CD4-positive, alpha-beta T cell treated with Interleukin-17A for 1 hour (primary cell): Measurements from ENCODE around the gene PTF1A.

Experiments used
- DNase-seq: peaks from one replicate; pipeline ENCODE4 v3.0.0-alpha.2; 2020

The PTF1A gene, protein sequence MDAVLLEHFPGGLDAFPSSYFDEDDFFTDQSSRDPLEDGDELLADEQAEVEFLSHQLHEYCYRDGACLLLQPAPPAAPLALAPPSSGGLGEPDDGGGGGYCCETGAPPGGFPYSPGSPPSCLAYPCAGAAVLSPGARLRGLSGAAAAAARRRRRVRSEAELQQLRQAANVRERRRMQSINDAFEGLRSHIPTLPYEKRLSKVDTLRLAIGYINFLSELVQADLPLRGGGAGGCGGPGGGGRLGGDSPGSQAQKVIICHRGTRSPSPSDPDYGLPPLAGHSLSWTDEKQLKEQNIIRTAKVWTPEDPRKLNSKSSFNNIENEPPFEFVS

DNA sequence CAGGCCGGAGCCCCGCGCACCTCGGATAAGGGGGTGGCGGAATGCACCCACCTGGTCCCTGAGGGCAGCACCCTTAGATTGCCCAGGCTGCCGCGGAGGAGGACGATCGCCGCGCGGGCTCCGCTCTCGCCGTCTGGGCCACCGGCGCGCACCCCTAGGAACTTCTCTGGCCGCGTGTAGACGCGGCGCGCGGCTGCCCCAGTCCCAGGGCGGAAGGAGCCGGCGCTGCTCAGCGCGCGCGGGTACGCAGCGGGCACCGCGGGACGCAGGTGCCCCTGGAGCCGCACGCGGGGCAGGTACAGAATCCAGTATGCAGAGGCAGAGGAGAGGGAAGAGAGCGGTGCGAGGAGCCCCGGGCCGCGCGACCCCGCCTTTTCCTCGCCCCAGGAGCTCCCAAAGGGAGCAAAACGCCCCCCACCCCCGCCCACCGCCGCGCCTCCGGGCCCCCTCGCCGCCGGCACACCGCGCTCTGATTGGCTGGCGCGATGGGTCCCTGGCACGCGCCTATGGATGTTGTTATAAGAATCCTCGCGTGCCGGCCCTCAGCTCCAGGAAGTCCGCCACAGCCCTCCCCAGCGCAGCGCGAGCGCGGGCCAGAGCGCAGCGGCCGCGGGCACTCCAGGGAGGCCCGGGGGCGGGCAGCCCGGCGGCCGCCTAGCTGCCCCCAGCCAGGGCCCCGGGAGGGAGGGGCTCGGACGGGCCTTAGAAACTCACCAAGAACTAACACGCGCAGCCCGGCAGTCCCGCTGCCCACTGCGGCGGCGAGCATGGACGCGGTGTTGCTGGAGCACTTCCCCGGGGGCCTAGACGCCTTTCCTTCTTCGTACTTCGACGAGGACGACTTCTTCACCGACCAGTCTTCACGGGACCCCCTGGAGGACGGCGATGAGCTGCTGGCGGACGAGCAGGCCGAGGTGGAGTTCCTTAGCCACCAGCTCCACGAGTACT lies at the start of gene PTF1A:
PTF1A (plus strand) TSS at position 549 of the 948 bp plus-strand sequence; CDS start at position 768, 219 bp downstream.
- no peak for DNase-seq

DNA sequence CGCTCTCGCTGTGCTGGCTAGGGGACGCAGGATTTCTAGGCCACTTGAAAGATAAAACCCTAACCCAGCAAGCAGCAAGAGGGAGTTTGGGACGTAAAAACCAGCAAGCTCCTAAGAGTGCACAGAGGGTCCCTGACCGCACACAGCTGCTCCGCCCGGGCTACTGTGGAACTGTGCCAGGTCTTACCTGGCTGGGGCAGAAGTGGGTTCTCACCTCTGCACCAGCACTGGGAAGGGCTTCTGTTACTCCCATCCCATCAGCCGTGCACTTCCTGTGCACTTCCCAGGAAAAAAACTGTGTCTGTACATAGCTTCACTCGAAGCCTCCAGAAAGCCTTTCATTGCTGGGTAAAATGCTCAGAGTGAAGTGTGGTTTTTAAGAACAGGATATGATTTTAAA lies 45.9 kb upstream of the PTF1A start:
- no peak for DNase-seq

DNA sequence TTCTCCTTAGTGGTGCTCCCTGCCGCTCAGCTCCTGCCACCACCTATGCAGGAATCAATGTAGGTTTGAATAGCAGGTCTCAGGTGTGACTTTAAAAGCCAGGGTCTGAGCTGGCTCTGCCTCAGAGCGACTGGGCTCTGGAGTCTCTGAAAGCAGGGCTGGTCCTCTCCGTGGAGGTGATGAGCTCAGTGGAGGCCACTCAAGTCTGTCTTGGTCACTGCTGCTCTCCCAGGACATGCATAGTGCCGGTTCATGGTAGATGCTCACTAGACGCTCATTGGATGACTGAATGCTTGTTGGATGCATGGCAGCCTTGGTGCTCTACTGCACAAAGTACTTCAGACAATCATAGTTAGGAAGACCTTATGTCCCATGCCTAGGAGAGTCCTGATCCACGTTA lies 45.1 kb upstream of the PTF1A start:
- no peak for DNase-seq

DNA sequence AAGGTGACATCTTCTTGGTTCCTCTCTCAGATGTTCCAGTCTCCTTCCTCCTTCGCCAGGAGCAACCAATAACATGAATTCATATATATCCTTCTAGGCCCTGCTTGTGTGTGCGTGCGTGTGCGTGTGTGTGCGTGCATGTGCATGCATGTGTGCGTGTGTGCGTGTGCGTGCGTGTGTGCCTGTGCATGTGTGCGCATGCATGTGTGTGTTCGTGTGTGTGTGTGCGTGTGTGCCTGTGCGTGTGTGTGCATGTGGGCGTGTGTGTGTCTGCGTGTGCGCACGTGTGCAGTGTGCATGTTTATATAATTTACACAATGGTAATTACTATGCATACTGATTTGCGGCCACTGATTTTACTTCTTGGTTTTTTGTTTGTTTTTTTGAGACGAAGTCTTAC lies 43.9 kb upstream of the PTF1A start:
- DNase-seq, result no peak

DNA sequence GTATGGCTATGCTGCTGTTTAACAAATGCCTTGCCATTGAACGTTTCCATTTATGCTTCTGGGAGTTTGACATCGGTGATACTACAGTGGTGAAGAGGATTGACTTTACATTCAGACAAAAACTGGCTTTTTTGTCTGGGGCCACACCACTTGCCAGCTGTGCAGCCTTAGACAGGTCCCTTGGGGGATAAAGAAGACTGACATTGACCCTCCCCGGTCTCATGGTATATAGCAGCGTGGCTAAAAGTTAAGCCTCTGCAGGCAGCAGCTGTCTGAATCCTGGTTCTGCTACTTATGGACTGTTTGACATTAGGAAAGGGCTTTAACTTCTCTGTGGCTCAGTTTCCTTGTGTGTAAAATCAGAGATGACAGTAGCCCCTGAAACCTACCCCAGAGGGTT lies 42.0 kb upstream of the PTF1A start:
- DNase-seq, result no peak

DNA sequence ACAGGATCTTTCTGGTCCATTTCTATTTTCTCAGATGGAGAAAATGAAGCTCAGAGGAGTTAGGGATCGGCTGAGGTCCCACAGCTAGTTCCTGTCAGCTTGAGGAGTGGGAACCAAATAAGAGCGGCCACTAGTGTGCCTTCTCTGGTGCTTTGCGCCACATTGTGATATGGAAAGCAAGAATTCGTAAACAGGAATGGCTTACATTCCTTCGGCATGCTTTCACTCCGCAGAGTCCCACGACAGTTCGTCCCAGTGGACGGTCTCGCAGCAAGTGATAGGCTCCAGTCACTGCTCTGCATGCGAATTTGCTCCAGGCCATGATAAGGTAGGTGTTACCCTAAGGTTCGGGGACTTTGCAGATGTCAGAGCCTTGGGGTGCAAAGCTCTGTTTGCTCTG lies 41.5 kb upstream of the PTF1A start:
- DNase-seq, result no peak

DNA sequence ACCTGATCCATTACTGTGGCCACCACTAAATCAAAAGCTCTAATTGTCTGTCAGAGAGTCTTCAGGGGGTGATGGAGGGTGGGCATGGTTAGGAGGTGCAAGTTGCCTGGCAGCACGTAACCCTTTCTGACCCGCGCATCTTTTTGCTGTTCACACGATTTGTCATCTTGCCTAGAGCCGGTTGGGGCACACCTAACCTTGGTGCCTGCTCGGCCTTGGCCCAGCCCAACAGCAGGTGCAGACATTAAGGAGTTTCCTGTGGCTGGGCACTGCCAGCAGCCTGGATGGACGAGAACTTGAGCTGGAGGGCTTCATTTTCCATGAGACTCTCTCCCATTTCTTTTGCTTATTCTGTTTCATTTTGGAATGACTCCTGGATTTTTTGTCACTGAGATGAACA lies 41.0 kb upstream of the PTF1A start:
- DNase-seq, result no peak

DNA sequence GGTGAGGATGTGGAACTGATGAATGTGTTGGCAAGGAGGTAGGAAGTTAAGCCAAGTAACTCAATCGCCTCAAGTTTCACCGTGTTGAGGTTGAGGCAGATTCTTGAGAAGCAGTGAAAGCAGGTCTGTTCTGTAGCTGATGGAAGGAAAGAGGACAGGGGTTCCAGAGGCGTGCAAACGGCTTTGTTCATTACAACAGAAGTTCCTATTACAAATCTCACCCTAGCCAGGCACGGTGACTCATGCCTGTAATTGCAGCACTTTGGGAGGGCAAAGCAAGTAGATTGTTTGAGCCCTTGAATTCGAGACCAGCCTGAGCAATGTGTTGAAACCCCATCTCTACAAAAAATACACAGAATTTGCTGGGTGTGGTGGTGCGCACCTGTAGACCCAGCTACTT lies 36.9 kb upstream of the PTF1A start:
- DNase-seq, result no peak

DNA sequence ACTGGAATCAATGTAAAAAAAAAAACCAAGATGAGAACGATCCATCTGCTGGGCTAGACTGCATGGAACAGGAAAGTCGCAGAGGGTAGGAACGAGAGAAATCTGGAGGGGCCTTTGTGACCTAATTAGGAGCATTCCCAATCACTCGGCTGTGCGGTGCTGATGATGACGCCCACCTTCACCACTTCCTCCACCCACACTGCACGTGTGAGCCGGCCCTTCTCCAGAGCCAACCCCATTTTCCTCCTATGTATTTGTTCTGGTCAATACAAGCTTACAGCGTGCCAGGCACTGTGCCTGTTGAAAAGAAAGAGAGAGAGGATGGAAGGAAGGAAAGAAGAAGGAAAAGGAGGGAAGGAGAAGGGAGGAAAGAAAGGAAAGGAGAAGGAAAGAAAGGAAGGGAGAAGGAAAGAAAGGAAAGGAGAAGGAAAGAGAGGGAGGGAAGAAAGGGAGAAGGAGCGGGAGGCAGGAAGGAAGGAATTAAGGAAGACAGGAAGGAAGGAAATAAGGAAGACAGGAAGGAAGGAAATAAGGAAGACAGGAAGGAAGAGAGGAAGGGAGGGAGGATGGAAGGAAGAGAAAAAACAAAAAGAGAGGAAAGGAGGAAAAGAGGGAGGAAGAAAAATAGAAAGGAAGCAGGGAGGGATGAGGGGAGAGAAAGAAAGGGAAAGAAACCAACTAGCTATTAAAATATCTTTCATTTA lies 35.5 kb upstream of the PTF1A start:
- no peak for DNase-seq

DNA sequence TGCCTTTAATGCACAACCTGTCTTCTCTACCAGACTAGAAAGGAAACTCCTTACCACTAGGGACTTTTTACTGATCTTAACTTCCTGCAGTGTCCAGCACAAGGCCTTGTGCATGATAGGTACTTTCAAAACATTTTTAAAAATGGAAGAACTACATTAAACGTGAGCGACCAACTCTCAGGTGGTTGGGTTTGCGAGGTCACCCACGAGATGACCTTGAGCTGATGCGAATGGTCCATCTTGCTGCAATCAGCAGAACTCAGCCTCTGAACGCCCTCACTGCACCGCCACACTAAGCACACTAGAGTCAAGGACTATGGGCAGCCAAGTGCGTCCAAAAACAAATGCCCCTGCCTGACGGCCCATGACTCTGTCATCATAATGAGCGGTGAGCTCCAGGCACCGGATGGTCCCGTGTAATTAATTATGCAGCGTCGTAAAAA lies 34.9 kb upstream of the PTF1A start:
- DNase-seq, result no peak

DNA sequence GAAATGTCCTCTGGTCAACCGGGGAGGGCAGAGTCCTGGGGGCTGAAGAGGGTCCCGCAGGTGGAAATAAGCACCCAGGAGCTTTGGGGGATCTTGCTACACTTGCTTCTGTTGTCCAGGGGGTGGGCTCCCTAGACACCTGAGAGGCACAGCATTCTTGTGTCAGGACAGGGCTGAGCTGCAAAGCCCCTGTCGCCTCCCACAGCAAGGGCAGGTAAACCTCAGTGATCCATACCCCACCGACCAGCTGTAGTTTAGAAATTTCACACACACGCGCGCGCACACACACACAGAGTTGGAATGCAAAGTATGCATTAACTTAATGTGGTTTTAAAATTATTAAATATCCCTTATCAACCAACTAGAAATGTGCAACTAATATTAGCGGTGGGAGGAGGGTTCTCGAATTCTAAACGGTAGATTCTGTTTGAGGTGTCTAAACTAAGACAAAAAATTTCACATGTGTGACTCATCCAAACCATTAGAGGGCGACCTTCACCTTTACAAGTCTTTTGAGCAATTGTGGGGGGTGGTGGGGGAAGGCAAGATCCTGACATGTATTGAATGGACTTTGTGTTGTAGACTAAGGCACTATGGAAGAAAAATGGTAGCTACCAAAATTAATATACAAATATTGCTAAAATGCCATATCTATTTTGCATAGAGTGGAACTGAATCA lies 34.3 kb upstream of the PTF1A start:
- DNase-seq, result peak; percentile 9

DNA sequence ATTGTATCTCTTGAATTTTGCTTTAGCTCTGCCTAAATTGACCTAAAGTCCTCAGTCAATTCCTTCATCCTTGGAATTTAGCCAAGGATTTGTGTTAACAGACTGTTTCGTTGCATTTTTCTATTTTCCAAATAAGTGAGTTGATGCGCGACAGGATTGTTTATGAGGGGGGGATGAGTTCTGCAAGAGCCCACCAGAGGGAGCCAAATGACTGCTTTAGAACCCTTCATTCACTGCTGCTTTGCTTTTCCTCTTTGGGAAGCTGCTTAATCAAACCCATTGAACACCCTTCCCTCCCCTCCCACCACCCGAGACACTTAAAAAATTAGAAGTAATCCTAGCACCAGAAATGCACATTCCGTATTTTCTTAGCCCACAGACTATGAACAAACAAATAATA lies 33.7 kb upstream of the PTF1A start:
- peak; percentile 29 for DNase-seq

DNA sequence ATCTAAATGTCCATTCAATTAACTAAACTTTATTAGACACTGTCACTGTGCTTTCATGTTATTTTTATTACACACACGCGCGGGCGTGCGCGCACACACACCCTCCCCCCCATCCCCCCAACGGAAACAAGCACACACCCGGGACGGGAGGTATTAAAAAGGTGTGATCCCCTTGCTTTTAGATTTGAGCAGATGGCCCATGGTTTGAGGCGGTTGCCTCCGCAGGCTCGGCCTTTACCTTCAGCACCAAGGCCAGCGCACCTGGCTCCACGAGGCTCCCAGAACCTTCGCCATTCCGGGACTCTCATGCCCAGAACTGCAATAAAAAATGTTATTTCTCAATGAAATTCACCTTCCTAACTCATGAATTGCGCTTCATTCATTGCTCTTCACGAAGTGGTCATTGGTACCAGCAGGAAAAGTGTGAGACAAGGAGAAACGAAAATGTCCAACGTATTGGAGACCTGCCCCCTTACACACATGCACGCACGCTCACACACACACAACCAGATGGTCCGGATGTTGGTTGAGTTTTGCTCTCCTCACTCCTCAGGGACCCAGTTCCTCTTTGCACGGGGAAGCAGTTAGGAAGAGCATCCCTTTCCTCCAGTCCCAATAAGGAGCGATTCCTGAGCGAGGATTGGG lies 20.8 kb upstream of the PTF1A start:
- no peak for DNase-seq

DNA sequence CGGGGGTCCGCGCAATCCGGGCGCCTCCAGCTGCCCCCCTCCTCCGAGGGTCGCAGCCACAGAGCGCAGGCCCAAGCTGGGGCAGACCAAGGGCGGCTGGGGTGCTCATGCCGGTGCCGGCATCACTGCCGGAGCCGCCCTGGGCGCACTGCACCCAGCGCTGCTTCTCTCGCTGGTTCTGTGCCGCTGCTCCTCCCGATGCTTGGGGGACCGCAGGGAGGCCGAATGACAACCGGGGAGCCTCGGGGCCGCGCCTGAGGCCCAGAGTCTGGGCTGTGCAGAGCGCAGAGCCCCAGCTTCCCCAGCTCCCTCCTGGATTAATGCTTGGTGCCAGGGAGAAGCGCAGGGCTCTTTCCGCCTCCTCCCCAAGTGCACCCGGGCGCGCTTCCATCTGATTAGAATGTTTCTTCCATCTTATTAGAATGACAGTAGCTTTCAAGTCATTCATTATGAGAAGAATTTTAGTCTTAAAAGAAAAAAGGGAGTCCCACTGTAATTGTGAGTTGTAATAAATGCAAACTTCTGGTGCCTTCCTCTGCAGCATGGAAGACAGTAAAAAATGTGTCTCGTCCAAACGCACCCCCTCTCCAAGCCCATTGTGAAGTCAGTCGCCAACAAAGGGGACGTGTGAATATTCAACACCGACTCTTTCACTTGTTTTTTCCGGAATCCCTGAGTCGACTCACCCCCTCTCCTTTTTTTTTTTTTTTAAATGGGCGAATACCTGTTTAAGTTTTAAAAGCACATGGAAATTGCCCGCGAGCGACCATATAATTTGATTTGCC lies 19.5 kb upstream of the PTF1A start:
- no peak for DNase-seq

DNA sequence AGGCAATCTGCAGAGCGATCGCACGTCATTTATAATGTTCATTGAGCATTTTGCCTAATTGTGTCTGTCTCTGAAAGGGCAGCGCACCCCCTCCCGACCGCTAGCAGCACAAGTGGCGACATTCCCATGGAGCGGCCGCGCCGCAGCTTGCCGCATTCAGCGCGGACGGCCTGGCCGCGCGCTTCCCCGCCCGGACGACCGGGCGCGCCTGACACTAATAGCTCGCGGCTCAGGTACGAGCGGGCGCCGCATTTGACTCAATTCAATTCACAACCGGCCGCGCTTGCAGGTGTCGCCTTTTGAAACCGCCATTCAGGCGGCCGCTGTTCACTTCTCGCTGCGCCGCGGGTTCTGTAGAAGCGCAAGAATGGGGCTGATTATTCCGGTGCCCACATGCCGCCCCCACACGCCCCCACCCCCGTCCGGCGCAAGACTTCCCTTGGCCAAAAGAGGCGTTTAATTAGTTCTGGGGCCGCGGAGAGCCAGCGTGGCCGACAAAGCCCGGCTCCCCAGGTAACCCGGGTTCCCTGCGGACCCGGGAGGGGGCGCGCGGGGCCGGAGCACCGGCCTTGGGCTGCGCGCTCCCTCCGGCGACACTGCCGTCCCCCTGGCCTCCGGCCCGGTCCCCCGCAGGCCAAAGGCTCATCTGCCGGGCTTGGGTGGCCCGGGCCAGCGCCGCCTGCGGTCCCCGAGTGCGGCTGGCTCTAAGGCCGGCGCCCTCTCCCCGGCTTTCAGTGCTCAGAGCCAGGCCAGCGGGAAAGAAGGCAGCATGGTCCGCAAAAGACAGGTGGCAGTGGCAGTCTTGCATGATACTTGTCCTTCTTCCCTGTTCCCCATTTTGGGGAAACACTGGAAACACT lies 18.7 kb upstream of the PTF1A start:
- no peak for DNase-seq

DNA sequence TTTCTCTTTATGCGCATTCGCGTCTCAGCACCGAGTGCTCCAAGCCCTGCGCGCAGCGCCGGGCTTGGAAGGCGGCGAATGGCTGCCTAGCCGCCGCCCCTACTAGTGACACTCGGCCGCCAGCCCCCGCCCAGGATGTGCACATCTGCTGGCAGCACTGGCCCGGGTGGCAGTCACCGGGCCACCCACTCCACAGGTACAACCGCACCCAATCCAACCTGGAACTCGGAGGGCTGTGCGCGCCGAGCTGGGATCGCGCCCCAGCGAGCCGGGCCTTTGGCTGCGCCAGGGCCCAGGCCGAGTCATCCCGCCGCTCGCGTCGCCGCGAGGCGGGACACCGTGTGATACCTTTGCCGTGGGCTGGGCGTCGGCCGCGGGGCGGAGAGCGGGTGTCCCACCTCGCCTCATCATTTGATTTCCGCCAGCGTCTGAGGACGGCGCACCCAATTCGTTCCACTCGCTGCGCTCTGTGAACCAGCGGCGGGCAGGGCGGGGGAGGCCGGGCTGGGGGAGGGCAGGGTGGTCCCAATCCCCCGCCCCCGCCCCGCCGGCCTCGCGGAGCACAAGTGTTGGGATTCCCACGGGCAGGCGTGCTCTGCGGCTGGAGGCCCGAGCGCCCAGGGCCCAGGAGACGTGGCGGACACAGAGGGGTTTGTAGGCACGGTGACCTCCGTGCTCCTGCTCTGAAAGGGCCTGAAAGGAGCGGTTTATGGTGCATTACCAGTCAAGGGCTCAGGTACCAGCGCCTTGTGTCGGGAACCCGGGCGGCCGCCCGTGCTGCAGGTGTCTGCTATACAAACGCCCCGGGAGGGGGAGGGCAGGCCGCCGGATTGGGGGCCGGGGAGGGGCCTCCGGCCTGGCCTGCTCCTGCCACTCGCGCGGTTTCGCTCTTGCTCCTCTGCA lies 17.8 kb upstream of the PTF1A start:
- no peak for DNase-seq

DNA sequence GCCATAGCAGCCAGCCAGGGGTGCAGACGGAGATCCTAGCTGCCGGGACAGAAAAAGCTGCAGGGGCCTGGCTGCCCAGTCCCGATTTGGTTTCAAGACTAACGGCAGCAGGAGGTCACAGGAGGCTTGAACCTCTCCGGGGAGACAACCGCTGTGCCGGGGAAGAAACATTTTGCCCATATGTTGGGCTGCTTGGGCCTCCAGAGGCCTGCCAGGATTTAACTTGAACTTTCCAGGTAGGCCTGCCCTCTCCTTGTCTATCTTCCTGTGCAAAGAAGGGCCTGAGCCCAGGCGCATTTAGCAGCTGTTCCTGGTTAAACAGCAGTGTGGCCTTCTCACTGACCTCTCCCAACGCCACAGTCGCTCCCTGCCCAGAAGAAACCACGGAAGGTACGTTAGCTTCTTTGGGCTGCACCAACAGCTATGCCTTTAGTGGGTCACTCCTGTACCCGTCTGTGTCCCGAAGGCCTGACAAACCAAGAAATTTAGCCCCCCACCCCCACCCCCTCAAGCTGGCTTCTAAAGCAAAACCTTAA lies 17.1 kb upstream of the PTF1A start:
- no peak for DNase-seq

DNA sequence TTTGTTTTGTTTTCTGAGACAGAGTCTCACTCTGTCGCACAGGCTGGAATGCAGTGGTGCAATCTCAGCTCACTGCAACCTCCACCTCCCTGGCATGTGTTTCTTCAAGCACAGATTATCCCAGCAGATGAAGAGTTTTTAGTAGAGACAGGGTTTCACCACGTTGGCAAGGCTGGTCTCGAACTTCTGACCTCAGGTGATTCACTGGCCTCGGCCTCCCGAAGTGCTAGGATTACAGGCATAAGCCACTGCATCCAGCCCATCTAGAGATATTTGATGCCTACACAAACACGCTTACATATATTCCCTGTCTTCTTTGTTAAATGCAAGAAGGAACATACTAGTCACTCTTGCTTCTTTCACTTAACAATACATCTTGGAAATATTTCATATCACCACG lies 5.9 kb upstream of the PTF1A start:
- no peak for DNase-seq

DNA sequence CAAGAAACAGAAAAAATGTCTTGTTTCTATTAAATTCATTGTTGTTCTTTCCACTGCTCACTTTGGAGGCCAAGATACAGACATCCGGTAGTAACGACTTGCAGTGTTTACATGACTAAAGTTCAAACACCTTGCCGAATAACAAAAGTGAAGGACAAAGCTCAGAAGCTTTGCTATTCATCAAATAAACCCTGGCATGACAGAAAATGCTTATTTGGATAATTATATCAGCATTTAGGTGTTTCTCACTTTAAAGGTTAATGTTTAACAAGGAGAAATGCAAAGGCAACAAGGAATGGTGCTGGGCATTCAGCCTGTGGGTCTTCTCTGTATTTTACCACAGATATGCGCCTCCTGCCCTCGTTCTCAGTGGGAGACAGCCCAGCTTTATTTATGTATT lies 5.4 kb upstream of the PTF1A start:
- DNase-seq, result no peak
